Naive B cell (primary cell): ENCODE data around the gene CHERP. TPM values are rescaled to one million over a fixed set of nuclear protein-coding genes. Genes with fewer than 3 reads are reported as not detected.
A peak's percentile ranks its signal among the peaks of the same experiment; 100 is the strongest.
"Not testable (repeated sequence)": the region's sequence is repeated elsewhere in the genome, so short reads cannot be mapped to it uniquely, and the experiment has no call there.

Experiments
- ATAC-seq, 2 donors: fragments of 150-1000 bp; cut with Tn5 transposase; 2 replicates each; pipeline ENCODE4 v1.10.0; 2021; ENCODE audit warnings: low read depth in 2 of 2, mild to moderate bottlenecking in 2 of 2, moderate library complexity in 2 of 2
- DNase-seq: peaks from one replicate; pipeline ENCODE4 v3.0.0; 2022
- H3K27ac Mint-ChIP-seq, 6 donors: one replicate each; pipeline ENCODE4 v1.8.0; 2020 to 2022; ENCODE audit warnings: mild to moderate bottlenecking in 6 of 6, mixed read lengths in 6 of 6, moderate library complexity in 5 of 6, inconsistent platforms in 2 of 6
- H3K27me3 Mint-ChIP-seq, 3 donors: one replicate each; pipeline ENCODE4 v1.8.0; 2021 to 2022; ENCODE audit warnings: mixed read lengths in 3 of 3, mild to moderate bottlenecking in 1 of 3
- H3K36me3 Mint-ChIP-seq, 2 donors: one replicate each; pipeline ENCODE4 v1.8.0; 2020 to 2022; ENCODE audit warnings: mixed read lengths in 2 of 2, inconsistent platforms in 1 of 2, mild to moderate bottlenecking in 1 of 2
- H3K4me1 Mint-ChIP-seq, 3 donors: one replicate each; pipeline ENCODE4 v1.8.0; 2020 to 2022; ENCODE audit warnings: mixed read lengths in 3 of 3, inconsistent platforms in 1 of 3, mild to moderate bottlenecking in 1 of 3, moderate library complexity in 1 of 3
- H3K4me3 Mint-ChIP-seq, 8 donors: one replicate each; pipeline ENCODE4 v1.8.0; 2020 to 2022; ENCODE audit warnings: mild to moderate bottlenecking in 8 of 8, mixed read lengths in 8 of 8, moderate library complexity in 8 of 8, inconsistent platforms in 2 of 8
- H3K9me3 Mint-ChIP-seq, 7 donors: one replicate each; pipeline ENCODE4 v1.8.0; 2020 to 2022; ENCODE audit warnings: mixed read lengths in 7 of 7, mild to moderate bottlenecking in 5 of 7, inconsistent platforms in 2 of 7, moderate library complexity in 1 of 7
- polyA plus RNA-seq, 6 donors: library from polyadenylated mRNA; unstranded; fragments of 300-500 nt; fragmentation: Illumina TruSeq; gene quantifications; one replicate each; pipeline ENCODE4 v1.2.3, GENCODE V29; 2021; ENCODE audit warnings: low read depth in 6 of 6

CHERP gene
- polyA plus RNA-seq, 6 donors from 2014 or later = 3.2 to 19.5 (median 9.4) TPM

GRCh38 chr19:16486476-16486875 is 55.8 kb downstream of the CHERP start:
- H3K27ac Mint-ChIP-seq, H3K36me3 Mint-ChIP-seq, H3K27me3 Mint-ChIP-seq, DNase-seq, ATAC-seq, H3K9me3 Mint-ChIP-seq, H3K4me1 Mint-ChIP-seq, H3K4me3 Mint-ChIP-seq: not testable (repeated sequence)

DNA sequence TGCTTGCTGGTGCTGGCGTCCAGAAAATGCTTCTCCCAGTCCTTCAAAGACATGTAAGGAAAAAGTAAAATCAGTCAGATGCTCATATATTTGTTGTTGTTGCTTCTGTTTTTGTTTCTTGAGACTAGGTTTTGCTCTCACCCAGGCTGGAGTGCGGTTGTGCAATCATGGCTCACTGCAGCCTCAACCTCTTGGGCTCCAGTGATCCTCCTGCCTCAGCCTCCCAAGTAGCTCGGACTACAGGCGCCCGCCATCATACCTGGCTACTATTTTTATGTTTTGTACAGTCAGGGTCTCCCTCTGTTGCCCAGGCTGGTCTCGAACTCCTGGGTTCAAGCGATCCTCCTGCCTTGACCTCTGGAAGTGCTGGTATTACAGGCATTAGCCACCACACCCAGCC is 59.5 kb downstream of the CHERP start:
- DNase-seq (no peak), ATAC-seq (no peak)
- H3K9me3 Mint-ChIP-seq = no peaks in the 10 kb centered on the region
- H3K4me1 Mint-ChIP-seq = no peaks in the 10 kb centered on the region
- H3K36me3 Mint-ChIP-seq = no peaks in the 10 kb centered on the region
- no peaks in the 10 kb centered on the region for H3K27me3 Mint-ChIP-seq
- H3K27ac Mint-ChIP-seq = no peak overlapping the region
- no peak overlapping the region for H3K4me3 Mint-ChIP-seq

DNA sequence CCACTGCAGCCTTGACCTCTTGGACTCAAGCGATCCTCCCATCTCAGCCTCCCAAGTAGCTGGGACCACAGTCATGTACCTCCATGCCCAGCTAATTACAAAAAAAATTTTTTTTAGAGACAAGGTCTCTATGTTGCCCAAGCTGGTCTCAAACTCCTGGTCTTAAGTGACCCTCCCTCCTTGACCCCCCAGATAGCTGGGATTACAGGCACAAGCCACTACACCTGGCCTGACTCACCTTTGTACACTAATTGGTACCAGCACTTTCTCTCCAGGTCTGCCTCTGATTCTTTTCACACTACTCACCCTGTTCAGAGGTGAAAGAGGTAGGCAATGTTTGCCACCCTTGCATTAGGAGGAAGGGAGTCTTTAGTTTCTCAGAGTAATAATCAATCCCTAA is 64.9 kb downstream of the CHERP start:
- DNase-seq (no peak), ATAC-seq (no peak)
- no peaks in the 10 kb centered on the region for H3K27me3 Mint-ChIP-seq
- H3K36me3 Mint-ChIP-seq = no peaks in the 10 kb centered on the region
- no peaks in the 10 kb centered on the region for H3K4me1 Mint-ChIP-seq
- no peak overlapping the region for H3K27ac Mint-ChIP-seq
- no peak overlapping the region for H3K4me3 Mint-ChIP-seq
- no peaks in the 10 kb centered on the region for H3K9me3 Mint-ChIP-seq

DNA sequence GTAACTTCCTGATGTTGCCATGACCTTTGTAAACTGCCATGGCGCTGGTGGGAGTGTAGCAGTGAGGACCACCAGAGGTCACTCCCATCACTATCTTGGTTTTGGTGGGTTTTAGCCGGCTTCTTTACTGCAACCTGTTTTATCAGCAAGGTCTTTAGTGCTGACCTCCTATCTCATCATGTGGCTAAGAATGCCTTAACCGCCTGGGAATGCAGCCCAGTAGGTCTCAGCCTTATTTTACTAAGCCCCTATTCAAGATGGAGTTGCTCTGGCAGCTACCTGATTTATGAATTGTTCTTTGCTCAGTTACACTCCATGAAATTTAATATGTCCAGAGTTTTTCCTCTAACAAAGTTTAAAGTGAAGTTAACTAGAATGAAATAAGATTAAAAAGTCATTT is 65.8 kb downstream of the CHERP start:
- H3K36me3 Mint-ChIP-seq = no peaks in the 10 kb centered on the region
- ATAC-seq = no peak
- no peak overlapping the region for H3K4me3 Mint-ChIP-seq
- no peaks in the 10 kb centered on the region for H3K27me3 Mint-ChIP-seq
- no peaks in the 10 kb centered on the region for H3K9me3 Mint-ChIP-seq
- no peaks in the 10 kb centered on the region for H3K4me1 Mint-ChIP-seq
- DNase-seq = no peak
- no peak overlapping the region for H3K27ac Mint-ChIP-seq

DNA sequence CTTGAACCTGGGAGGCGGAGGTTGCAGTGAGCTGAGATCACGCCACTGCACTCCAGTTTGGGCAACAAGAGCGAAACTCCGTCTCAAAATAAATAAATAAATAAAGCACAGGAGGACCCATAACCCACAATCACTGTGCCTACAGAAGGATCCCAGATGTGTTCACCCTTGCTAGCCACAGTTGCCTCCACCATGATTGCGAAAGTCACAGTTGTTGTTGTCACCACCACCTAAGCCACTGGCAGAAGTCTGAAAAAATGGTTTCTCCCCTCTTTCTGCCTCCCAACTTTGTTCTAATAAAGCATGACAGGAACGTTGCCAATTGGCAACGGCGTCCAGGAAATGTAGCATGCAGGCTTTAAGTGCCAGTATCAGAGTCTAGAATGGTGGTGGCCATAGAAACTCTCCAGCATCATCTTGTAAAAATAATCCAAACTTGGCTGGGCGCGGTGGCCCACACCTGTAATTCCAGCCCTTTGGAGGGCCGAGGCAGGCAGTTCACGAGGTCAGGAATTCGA is 68.3 kb downstream of the CHERP start:
- no peaks in the 10 kb centered on the region for H3K27me3 Mint-ChIP-seq
- H3K27ac Mint-ChIP-seq = peak overlapping the region in 1 of 6 donors; percentile 86
- peaks cover 15 to 22% (median 18%) of the 10 kb centered on the region in 3 donors for H3K4me1 Mint-ChIP-seq
- DNase-seq = no peak
- no peaks in the 10 kb centered on the region for H3K36me3 Mint-ChIP-seq
- H3K4me3 Mint-ChIP-seq = peak overlapping the region in 1 of 8 donors; percentile 18
- H3K9me3 Mint-ChIP-seq = no peaks in the 10 kb centered on the region
- ATAC-seq = no peak

DNA sequence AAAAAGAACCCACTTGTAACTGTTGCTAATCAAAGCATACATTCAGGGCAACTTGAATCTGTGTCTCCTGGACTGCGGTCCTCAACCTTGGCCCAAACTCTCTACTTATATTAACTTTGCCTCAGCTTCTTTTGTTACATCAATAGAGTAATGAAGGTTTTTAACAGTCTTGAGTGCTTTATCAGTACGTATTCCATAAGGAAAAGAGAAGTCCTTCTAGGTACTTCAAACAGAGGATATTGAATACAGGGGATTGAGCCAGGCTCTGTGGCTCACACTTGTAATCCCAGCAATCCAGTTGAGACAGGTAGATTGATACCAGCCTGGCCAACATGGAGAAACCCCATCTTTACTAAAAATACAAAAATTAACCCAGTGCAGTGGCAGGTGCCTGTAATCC is 69.2 kb downstream of the CHERP start:
- ATAC-seq (no peak), DNase-seq (no peak)
- H3K27ac Mint-ChIP-seq = no peak overlapping the region
- no peaks in the 10 kb centered on the region for H3K9me3 Mint-ChIP-seq
- H3K4me3 Mint-ChIP-seq = peak overlapping the region in 6 of 8 donors; percentile 53 to 90 (median 82)
- H3K36me3 Mint-ChIP-seq = no peaks in the 10 kb centered on the region
- H3K4me1 Mint-ChIP-seq = peaks cover 21 to 31% (median 23%) of the 10 kb centered on the region in 3 donors
- no peaks in the 10 kb centered on the region for H3K27me3 Mint-ChIP-seq

DNA sequence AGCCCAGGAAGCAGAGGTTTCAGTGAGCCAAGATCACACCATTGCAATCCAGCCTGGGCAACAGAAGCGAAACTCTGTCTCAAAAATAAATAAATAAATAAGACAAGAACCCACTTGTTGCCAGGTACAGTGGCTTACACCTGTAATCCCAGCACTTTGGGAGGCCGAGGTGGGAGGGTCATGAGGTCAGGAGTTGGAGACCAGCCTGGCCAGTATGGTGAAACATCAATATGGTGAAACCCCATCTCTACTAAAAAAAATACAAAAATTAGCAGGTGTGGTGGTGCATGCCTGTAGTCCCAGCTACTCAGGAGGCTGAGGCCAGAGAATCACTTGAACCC is 69.7 kb downstream of the CHERP start:
- peak overlapping the region; percentile 75 to 93 (median 84) for H3K4me3 Mint-ChIP-seq
- not testable (repeated sequence) for ATAC-seq, H3K36me3 Mint-ChIP-seq, H3K27me3 Mint-ChIP-seq, DNase-seq, H3K9me3 Mint-ChIP-seq
- peak overlapping the region in 3 of 6 donors; percentile 42 to 91 (median 45) for H3K27ac Mint-ChIP-seq
- peaks cover 26 to 36% (median 27%) of the 10 kb centered on the region in 3 donors for H3K4me1 Mint-ChIP-seq

GRCh38 chr19:16470911-16471811 is 71.1 kb downstream of the CHERP start:
- DNase-seq (no peak), ATAC-seq (peak; percentile 13 to 14)
- Mint-ChIP-seq H3K4me1 (peaks cover 33 to 47% (median 39%) of the 10 kb centered on the region in 3 donors), H3K27ac (peak overlapping the region in 4 of 6 donors; percentile 73 to 94 (median 90)), H3K4me3 (peak overlapping the region; percentile 78 to 94 (median 90)), H3K36me3 (no peaks in the 10 kb centered on the region), H3K9me3 (no peaks in the 10 kb centered on the region), H3K27me3 (no peaks in the 10 kb centered on the region)

DNA sequence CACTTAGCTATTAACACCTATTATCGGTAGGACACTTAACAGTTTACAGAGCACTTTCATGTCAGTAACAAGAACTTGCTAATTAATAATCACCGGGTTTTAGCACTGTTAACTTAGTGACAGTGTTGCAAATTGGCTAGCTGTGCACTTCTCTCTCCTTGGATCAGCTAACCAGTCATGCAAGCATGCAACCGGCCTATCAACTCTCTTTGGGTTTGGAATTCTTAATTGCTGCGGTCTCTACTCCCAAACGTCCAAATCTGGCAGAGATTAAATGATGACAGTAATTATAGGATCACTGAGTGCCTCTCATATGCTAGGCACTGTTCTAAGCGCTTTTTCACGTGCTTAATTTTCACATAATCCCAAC is 71.7 kb downstream of the CHERP start:
- no peaks in the 10 kb centered on the region for H3K9me3 Mint-ChIP-seq
- peak overlapping the region in 2 of 6 donors; percentile 73 to 94 for H3K27ac Mint-ChIP-seq
- H3K4me3 Mint-ChIP-seq = peak overlapping the region; percentile 78 to 94 (median 90)
- ATAC-seq = no peak
- DNase-seq = no peak
- peaks cover 37 to 51% (median 44%) of the 10 kb centered on the region in 3 donors for H3K4me1 Mint-ChIP-seq
- H3K27me3 Mint-ChIP-seq = no peaks in the 10 kb centered on the region
- H3K36me3 Mint-ChIP-seq = no peaks in the 10 kb centered on the region

Other genes starting within 250 kb of the CHERP start
- 100 to 1,000 TPM; 145 to 413 (median 248) TPM for gene KLF2, start 217.6 kb downstream of the CHERP start, polyA plus RNA-seq
- gene EPS15L1, start 70.5 kb downstream of the CHERP start, polyA plus RNA-seq = 10 to 100 TPM in 5 of 6 donors, 1 to 10 TPM in 1; 9.9 to 34.7 (median 20.7) TPM
- gene CALR3, start 46.3 kb downstream of the CHERP start, polyA plus RNA-seq = under 1 TPM in 1 of 6 donors, not detected in 5; 0.41 TPM
- 1 to 10 TPM in 4 of 6 donors, under 1 TPM in 1, not detected in 1; 0.74 to 4.6 (median 1.4) TPM for gene C19orf44, start 46.0 kb downstream of the CHERP start, polyA plus RNA-seq
- 10 to 100 TPM; 15.4 to 26.2 (median 19.4) TPM for gene SLC35E1, start 30.0 kb upstream of the CHERP start, polyA plus RNA-seq
- 10 to 100 TPM in 1 of 6 donors, 1 to 10 TPM in 5; 2.0 to 10.9 (median 5.4) TPM for gene MED26, start 85.8 kb upstream of the CHERP start, polyA plus RNA-seq
- gene SMIM7, start 117.7 kb upstream of the CHERP start, polyA plus RNA-seq = 10 to 100 TPM; 41.0 to 84.2 (median 69.1) TPM
- gene TMEM38A, start 118.7 kb upstream of the CHERP start, polyA plus RNA-seq = 10 to 100 TPM; 13.7 to 18.6 (median 16.6) TPM
- under 1 TPM in 2 of 6 donors, not detected in 4; 0.17 to 0.18 TPM for gene NWD1, start 177.4 kb upstream of the CHERP start, polyA plus RNA-seq